Kidney capillary endothelial cell (primary cell): ENCODE data around the gene UBL7.

Source experiments
- DNase-seq: peaks from one replicate; pipeline ENCODE4 v3.0.0-alpha.2; 2018; ENCODE audit warnings: low spot score

UBL7 gene

GRCh38 chr15:74423431-74424257 lies 37.3 kb downstream of the UBL7 start:
- no peak for DNase-seq

- no peak for DNase-seq
Measured at GRCh38 chr15:74422652-74423430, 38.1 kb downstream of the UBL7 start.

- DNase-seq: no peak
Measured at GRCh38 chr15:74422265-74422651, 38.7 kb downstream of the UBL7 start.

GRCh38 chr15:74421302-74422245 lies 39.4 kb downstream of the UBL7 start:
- no peak for DNase-seq

GRCh38 chr15:74420193-74420905 lies 40.6 kb downstream of the UBL7 start:
- no peak for DNase-seq

GRCh38 chr15:74419432-74419831 lies 41.5 kb downstream of the UBL7 start:
- no peak for DNase-seq

- DNase-seq: no peak
Measured at GRCh38 chr15:74418575-74419338, 42.2 kb downstream of the UBL7 start.

GRCh38 chr15:74417670-74418069 lies 43.3 kb downstream of the UBL7 start:
- no peak for DNase-seq

GRCh38 chr15:74417225-74417624 lies 43.7 kb downstream of the UBL7 start:
- DNase-seq: peak; percentile 46

GRCh38 chr15:74415966-74416916 lies 44.7 kb downstream of the UBL7 start:
- DNase-seq: no peak

GRCh38 chr15:74414603-74415338 lies 46.2 kb downstream of the UBL7 start:
- no peak for DNase-seq

- no peak for DNase-seq
Measured at GRCh38 chr15:74414081-74414580, 46.8 kb downstream of the UBL7 start.

GRCh38 chr15:74413350-74414080 lies 47.4 kb downstream of the UBL7 start:
- no peak for DNase-seq

GRCh38 chr15:74412159-74412558 lies 48.8 kb downstream of the UBL7 start:
- no peak for DNase-seq

- no peak for DNase-seq
Measured at GRCh38 chr15:74411686-74412085, 49.3 kb downstream of the UBL7 start.

GRCh38 chr15:74410502-74410901 lies 50.5 kb downstream of the UBL7 start:
- DNase-seq: no peak

GRCh38 chr15:74409225-74409624 lies 51.7 kb downstream of the UBL7 start:
- no peak for DNase-seq

- no peak for DNase-seq
Measured at GRCh38 chr15:74408815-74409214, 52.1 kb downstream of the UBL7 start.
